ENCODE data around the gene PSD.

- no peak for TF ChIP-seq CTCF (IDR thresholded peaks at IDR 0.05)
- no peak for TF ChIP-seq POLR2A (IDR thresholded peaks at IDR 0.05)
Measured at GRCh38 chr10:102384606-102385429, 33.8 kb downstream of the PSD start.
